Measurements from ENCODE around the gene PPP6R1. TPM values are rescaled to one million over a fixed set of nuclear protein-coding genes. Genes with fewer than 3 reads are reported as not detected.

PPP6R1 gene
- total and polyA plus RNA-seq, 4 donors: 37.3 to 86.3 (median 48.1) TPM

- H3K9ac ChIP-seq (ENCODE audit: insufficient read depth in 1 of 2, low read length in 2 of 2): no peak overlapping the region
- WGBS, 2 donors: 96 to 97% methylated on average over 12 of the region's 12 CpGs
- H3K27ac ChIP-seq (ENCODE audit: low read depth in 1 of 2, low read length in 1 of 2): no peak overlapping the region
- no peak overlapping the region for H3K4me3 ChIP-seq
- no peaks in the 10 kb centered on the region for H3K27me3 ChIP-seq (ENCODE audit: control insufficient read depth in 3 of 3, insufficient read depth in 3 of 3, low read length in 2 of 3)
- DNase-seq: no peak
- no peaks in the 10 kb centered on the region for H3K9me3 ChIP-seq (ENCODE audit: control insufficient read depth in 4 of 4, insufficient read depth in 3 of 4, low read length in 3 of 4)
- H3K4me1 ChIP-seq (ENCODE audit: control insufficient read depth in 5 of 5, insufficient read depth in 5 of 5, low read length in 5 of 5): no peaks in the 10 kb centered on the region
- H3K36me3 ChIP-seq (ENCODE audit: control insufficient read depth in 4 of 4, insufficient read depth in 4 of 4, low read length in 4 of 4): peaks cover 14 to 69% (median 47%) of the 10 kb centered on the region in 4 donors
- no peak for TF ChIP-seq CTCF (IDR thresholded peaks at IDR 0.05; ENCODE audit: control extremely low read depth, extremely low read depth)
- no peak for ATAC-seq (ENCODE audit: insufficient read depth, low FRiP score)
These were observed 19.8 kb downstream of the PPP6R1 start for GRCh38 chr19:55239004-55239403.

- ATAC-seq (ENCODE audit: insufficient read depth, low FRiP score) (no peak), DNase-seq (no peak)
- Histone ChIP-seq H3K27me3 (ENCODE audit: control insufficient read depth in 3 of 3, insufficient read depth in 3 of 3, low read length in 2 of 3) (no peaks in the 10 kb centered on the region), H3K9me3 (ENCODE audit: control insufficient read depth in 4 of 4, insufficient read depth in 3 of 4, low read length in 3 of 4) (no peaks in the 10 kb centered on the region), H3K9ac (ENCODE audit: insufficient read depth in 1 of 2, low read length in 2 of 2) (no peak overlapping the region), H3K4me1 (ENCODE audit: control insufficient read depth in 5 of 5, insufficient read depth in 5 of 5, low read length in 5 of 5) (no peaks in the 10 kb centered on the region), H3K36me3 (ENCODE audit: control insufficient read depth in 4 of 4, insufficient read depth in 4 of 4, low read length in 4 of 4) (peaks cover 14 to 64% (median 43%) of the 10 kb centered on the region in 4 donors), H3K4me3 (no peak overlapping the region), H3K27ac (ENCODE audit: low read depth in 1 of 2, low read length in 1 of 2) (no peak overlapping the region)
- no peak for TF ChIP-seq CTCF (IDR thresholded peaks at IDR 0.05; ENCODE audit: control extremely low read depth, extremely low read depth)
- WGBS, 2 donors: 96 to 98% methylated on average over 8 of the region's 8 CpGs
These were observed 20.8 kb downstream of the PPP6R1 start for GRCh38 chr19:55238030-55238429.

DNA sequence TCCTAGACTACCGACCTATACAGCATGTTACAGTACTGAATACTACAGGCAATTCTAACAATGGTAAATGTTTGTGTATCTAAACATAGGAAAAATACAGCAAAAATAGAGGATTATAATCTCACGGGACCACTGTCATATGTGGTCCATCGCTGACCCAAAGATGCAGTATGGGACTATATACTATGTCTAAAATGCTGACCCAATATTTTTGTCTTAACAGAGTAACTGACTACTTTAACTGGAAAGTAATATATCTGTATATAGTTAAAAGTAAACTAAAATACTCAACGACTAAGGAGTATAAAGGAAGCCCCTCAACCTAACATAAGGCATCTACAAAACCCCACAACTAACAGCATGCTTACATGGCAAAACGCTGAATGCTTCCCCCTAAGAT, 25.8 kb downstream of the PPP6R1 start:
- H3K4me1 ChIP-seq (ENCODE audit: control insufficient read depth in 5 of 5, insufficient read depth in 5 of 5, low read length in 5 of 5): no peaks in the 10 kb centered on the region
- WGBS, 2 donors: 88 to 94% methylated on average over 5 of the region's 5 CpGs
- H3K4me3 ChIP-seq: no peak overlapping the region

More for the DNA sequence above, 25.8 kb downstream of the PPP6R1 start:
- no peak for TF ChIP-seq CTCF (IDR thresholded peaks at IDR 0.05; ENCODE audit: control extremely low read depth, extremely low read depth)
- H3K27me3 ChIP-seq (ENCODE audit: control insufficient read depth in 3 of 3, insufficient read depth in 3 of 3, low read length in 2 of 3): no peaks in the 10 kb centered on the region
- peaks cover 25 to 71% (median 34%) of the 10 kb centered on the region in 4 donors for H3K36me3 ChIP-seq (ENCODE audit: control insufficient read depth in 4 of 4, insufficient read depth in 4 of 4, low read length in 4 of 4)
- no peak for ATAC-seq (ENCODE audit: insufficient read depth, low FRiP score)
- no peaks in the 10 kb centered on the region for H3K9me3 ChIP-seq (ENCODE audit: control insufficient read depth in 4 of 4, insufficient read depth in 3 of 4, low read length in 3 of 4)
- no peak overlapping the region for H3K9ac ChIP-seq (ENCODE audit: insufficient read depth in 1 of 2, low read length in 2 of 2)
- no peak overlapping the region for H3K27ac ChIP-seq (ENCODE audit: low read depth in 1 of 2, low read length in 1 of 2)
- no peak for DNase-seq
